A673 (cell line): Measurements from ENCODE around the gene SEMA6B. TPM values are rescaled to one million over a fixed set of nuclear protein-coding genes. Genes with fewer than 3 reads are reported as not detected.

ENCODE experiments used
- BruUV-seq: library from RNA; stranded (reverse); fragments of 400-500 nt; replicated peaks from 2 replicates; lab custom pipeline; 2021; lab: Mats Ljungman, UMichigan
- CTCF ChIA-PET: fragments of 300-600 bp; sonication (Branson Sonifier 250); formaldehyde crosslinking; loops from one replicate; lab custom pipeline; 2022; ENCODE audit warnings: antibody characterized with exemption; lab: Charles Lee
- POLR2A ChIA-PET: fragments of 300-600 bp; sonication (Branson Sonifier 250); formaldehyde crosslinking; loops from one replicate; lab custom pipeline; 2022; ENCODE audit warnings: antibody characterized with exemption; ENCODE audit not compliant: low non-redundant PET; lab: Charles Lee
- DNase-seq: peaks from one replicate; pipeline ENCODE4 v3.0.0-alpha.2; 2015; ENCODE audit warnings: low spot score
- H3K27ac ChIP-seq: fragments of 200-600 bp; sonication (generic); 2 replicates; pipeline ENCODE4 v1.5.1; 2016; ENCODE audit warnings: mixed run types, low read depth, mild to moderate bottlenecking, mixed read lengths, antibody characterized with exemption, low read length; ENCODE audit not compliant: poor library complexity, severe bottlenecking
- H3K27me3 ChIP-seq: fragments of 200-600 bp; sonication (generic); replicated peaks from 2 replicates; pipeline ENCODE4 v1.6.1; 2017; ENCODE audit warnings: mixed run types, low read depth, mild to moderate bottlenecking, mixed read lengths, antibody characterized with exemption, low read length; ENCODE audit not compliant: insufficient read depth, poor library complexity
- H3K36me3 ChIP-seq: fragments of 200-600 bp; sonication (generic); 2 replicates; pipeline ENCODE4 v1.6.1; 2016; ENCODE audit warnings: mixed run types, mild to moderate bottlenecking, mixed read lengths, antibody characterized with exemption, low read length; ENCODE audit not compliant: insufficient read depth, poor library complexity, severe bottlenecking
- H3K4me1 ChIP-seq: fragments of 200-600 bp; sonication (generic); 2 replicates; pipeline ENCODE4 v1.6.1; 2017; ENCODE audit warnings: mixed run types, mild to moderate bottlenecking, mixed read lengths, antibody characterized with exemption, low read length; ENCODE audit not compliant: insufficient read depth, poor library complexity, severe bottlenecking
- H3K4me3 ChIP-seq: fragments of 200-600 bp; sonication (generic); 2 replicates; pipeline ENCODE4 v1.5.1; 2016; ENCODE audit warnings: low read depth, mixed run types, mild to moderate bottlenecking, mixed read lengths, low read length; ENCODE audit not compliant: poor library complexity, severe bottlenecking
- H3K9me3 ChIP-seq: fragments of 200-600 bp; sonication (generic); 2 replicates; pipeline ENCODE4 v1.6.1; 2016; ENCODE audit warnings: mixed run types, low read depth, mild to moderate bottlenecking, mixed read lengths, antibody characterized with exemption, low read length; ENCODE audit not compliant: poor library complexity, severe bottlenecking
- EZH2 ChIP-seq: fragments of 200-600 bp; sonication (generic); IDR thresholded peaks from 2 replicates; pipeline ENCODE4 v1.6.1; 2017; ENCODE audit warnings: borderline replicate concordance, low read depth, mild to moderate bottlenecking, mixed read lengths, antibody characterized with exemption, low read length; ENCODE audit not compliant: poor library complexity, severe bottlenecking
- intact Hi-C: fragments of 100-400 bp; cut with micrococcal nuclease; formaldehyde crosslinking; loops from one replicate; pipeline ENCODE4 v1.10.0; 2022; ENCODE audit not compliant: unreplicated experiment
- total RNA-seq: library from RNA; stranded (reverse); gene quantifications from 2 replicates; pipeline ENCODE4 v1.2.3, GENCODE V29; 2021
- TF ChIP-seq, protein P1 (sequence below): fragments of 300-800, 200-600 bp; sonication (generic); conservative IDR thresholded peaks from 2 replicates; pipeline ENCODE4 v1.5.1; 2017; ENCODE audit warnings: low read depth, mild to moderate bottlenecking, antibody characterized with exemption, low read length, moderate library complexity, mixed read lengths

Gene SEMA6B
- total RNA-seq, 1 experiment from 2014 or later: 9.2 TPM

DNA sequence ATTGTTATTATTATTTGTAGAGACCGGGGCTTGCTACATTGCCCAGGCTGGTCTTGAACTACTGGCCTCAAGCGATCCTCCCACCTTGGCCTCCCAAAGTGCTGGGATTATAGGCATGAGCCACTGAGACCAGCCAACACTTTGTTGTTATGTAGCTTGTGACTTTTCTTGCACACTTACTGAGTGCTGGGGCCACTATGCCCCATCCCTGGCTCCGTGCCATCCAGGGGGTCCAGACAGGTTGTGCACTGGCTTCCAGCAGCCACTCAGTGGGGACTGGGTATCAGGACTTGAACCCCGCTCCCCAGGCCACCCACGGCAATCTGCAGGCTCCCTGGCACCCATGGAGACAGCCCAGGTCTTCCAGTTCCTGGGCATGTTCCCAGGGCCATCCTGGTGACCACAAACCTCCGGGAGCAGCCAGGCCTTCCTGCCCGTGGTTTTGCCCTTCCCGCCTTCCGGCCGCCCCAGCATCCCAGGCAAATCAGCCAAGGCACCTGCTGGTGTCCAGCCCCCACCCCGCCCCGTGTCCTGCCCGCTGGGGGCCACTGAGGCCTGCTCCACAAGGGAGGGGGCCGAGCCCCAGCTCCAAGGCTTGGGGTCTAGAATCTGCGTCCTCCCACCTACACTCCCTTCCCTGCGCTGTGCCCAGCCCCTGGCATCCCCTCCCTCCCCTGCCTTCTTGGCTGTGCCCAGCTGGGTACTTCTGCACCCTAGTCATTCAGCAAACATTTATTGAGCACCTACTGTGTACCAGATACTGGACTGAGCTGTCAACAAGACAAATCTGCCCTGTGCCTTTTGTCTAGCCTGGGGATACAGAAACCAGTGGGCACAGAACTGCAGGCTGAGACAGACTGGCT, 23.7 kb upstream of the SEMA6B start:
- Histone ChIP-seq H3K4me3 (no peak overlapping the region), H3K36me3 (no peaks in the 10 kb centered on the region), H3K4me1 (peaks cover 36% of the 10 kb centered on the region), H3K9me3 (no peaks in the 10 kb centered on the region), H3K27ac (no peak overlapping the region), H3K27me3 (peaks cover 9% of the 10 kb centered on the region)
- intact Hi-C loops: no loop called here
- CTCF ChIA-PET: no interaction called here
- no peak for TF ChIP-seq EZH2
- POLR2A ChIA-PET: no interaction called here
- DNase-seq: no peak
- no TSS peak for BruUV-seq

DNA sequence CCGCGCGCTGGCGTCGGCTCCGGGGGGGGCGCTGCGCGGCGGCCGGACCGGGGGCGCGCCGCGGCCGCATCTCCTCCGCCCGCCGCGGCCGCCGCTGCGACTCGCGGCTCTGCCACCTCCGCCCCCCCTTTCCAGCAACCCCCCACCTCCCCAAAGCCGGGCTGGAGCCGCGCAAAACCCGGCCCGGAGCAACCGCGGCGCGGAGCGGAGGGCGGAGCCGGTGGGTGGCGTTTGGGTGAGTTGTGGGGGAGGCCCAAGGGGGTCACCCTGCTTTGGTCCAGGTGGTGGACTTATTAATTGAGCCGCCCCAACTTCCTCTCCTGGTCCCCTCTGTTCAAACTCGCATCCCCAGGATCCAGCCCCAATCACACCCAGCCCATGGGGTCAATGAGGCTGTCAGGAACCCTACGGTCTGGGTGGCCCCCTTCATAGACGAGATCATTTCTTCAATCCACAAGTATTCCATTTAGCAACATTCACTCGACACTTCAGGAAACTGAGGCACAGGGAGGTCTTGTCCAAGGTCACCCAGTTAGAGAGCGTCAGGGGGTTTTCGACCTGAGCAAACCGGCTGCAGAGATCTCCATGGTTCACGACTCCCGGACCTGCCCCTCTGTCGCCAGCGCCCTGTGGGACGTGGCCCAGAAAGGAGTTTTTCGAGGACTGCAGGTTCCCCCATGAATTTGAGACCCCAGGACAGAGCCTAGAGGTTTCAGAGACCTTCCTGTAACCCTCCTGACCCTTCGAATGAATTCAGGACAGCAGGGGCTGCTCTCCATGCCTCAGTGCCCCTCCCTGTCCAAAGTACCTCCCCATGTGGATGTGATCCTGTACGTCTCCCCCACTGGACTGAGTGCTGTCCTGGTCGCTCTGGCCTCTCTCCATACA, 22.4 kb upstream of the SEMA6B start:
- no TSS peak for BruUV-seq
- Histone ChIP-seq H3K9me3 (no peaks in the 10 kb centered on the region), H3K4me1 (peaks cover 27% of the 10 kb centered on the region), H3K36me3 (no peaks in the 10 kb centered on the region), H3K27ac (no peak overlapping the region), H3K27me3 (peaks cover 9% of the 10 kb centered on the region), H3K4me3 (peak overlapping the region; percentile 53)
- DNase-seq: peak; percentile 71
- ChIA-PET POLR2A (no interaction called here), CTCF (no interaction called here)
- intact Hi-C loops: no loop called here
- no peak for TF ChIP-seq EZH2
- TF ChIP-seq, protein P1, sequence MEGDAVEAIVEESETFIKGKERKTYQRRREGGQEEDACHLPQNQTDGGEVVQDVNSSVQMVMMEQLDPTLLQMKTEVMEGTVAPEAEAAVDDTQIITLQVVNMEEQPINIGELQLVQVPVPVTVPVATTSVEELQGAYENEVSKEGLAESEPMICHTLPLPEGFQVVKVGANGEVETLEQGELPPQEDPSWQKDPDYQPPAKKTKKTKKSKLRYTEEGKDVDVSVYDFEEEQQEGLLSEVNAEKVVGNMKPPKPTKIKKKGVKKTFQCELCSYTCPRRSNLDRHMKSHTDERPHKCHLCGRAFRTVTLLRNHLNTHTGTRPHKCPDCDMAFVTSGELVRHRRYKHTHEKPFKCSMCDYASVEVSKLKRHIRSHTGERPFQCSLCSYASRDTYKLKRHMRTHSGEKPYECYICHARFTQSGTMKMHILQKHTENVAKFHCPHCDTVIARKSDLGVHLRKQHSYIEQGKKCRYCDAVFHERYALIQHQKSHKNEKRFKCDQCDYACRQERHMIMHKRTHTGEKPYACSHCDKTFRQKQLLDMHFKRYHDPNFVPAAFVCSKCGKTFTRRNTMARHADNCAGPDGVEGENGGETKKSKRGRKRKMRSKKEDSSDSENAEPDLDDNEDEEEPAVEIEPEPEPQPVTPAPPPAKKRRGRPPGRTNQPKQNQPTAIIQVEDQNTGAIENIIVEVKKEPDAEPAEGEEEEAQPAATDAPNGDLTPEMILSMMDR: no peak

DNA sequence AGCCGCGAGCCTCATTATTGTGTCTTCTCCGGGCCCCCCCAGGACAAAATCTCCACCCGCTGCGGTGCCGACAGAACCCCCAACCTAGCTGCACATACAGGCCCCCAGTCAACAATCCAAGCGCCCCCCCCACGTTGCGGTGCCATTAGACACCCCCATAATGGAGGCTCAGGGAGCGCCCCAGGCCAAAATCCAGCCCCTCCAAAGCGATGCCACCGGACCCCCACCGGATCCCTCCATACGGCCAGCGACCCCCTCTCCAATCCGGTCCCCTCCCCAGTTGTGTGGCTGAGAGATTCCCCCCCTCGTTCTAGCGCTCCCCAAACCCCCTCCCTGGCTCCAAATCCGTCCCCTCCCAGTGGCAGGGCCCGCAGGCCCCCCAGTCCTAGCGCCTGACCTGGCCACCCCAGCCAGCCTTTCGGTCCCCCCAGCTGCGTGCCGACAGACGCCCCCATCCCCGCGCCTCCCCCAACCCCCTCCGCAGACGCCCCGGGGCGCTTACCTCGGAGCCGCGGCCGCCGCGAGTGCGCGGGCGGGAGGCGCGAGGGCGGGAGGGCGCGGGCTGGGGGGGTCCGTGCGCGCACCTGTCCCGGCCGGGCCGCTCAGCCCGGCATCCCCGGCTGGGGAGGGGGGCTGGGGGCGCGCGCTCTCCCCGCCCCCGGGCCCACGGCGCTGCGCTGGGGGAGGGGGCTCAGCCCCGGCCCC, 21.6 kb upstream of the SEMA6B start:
- Histone ChIP-seq H3K27me3 (peaks cover 9% of the 10 kb centered on the region), H3K4me3 (peak overlapping the region; percentile 53), H3K36me3 (no peaks in the 10 kb centered on the region), H3K9me3 (no peaks in the 10 kb centered on the region), H3K4me1 (peaks cover 19% of the 10 kb centered on the region), H3K27ac (no peak overlapping the region)
- POLR2A ChIA-PET: no interaction called here
- intact Hi-C loops: no loop called here
- CTCF ChIA-PET: interaction anchor here (0.6 kb wide), 1 partner anchor 670 kb away, joined by 9 read pairs; no protein-coding TSS in a partner anchor
- no peak for DNase-seq
- TF ChIP-seq EZH2: no peak
- TF ChIP-seq, protein P1: no peak
- no TSS peak for BruUV-seq
